ENCODE data around the gene INTS7. TPM values are rescaled to one million over a fixed set of nuclear protein-coding genes. Genes with fewer than 3 reads are reported as not detected.

Gene INTS7
- total RNA-seq, 2 experiments from 2014 or later, result 2.9 to 3.2 TPM

GRCh38 chr1:212009561-212009960, 25.8 kb downstream of the INTS7 start:
- Histone ChIP-seq H3K9me3 (ENCODE audit: control insufficient read depth in 1 of 2, insufficient read depth in 1 of 2, low read length in 2 of 2) (peaks cover 0 to under 1% of the 10 kb centered on the region in 2 experiments), H3K27ac (ENCODE audit: low read depth in 1 of 2, low read length in 2 of 2) (no peak overlapping the region), H3K4me3 (ENCODE audit: low read length) (no peak overlapping the region), H3K36me3 (ENCODE audit: insufficient read depth, low read length) (peaks cover 25% of the 10 kb centered on the region), H3K4me1 (ENCODE audit: insufficient read depth, low read length) (no peaks in the 10 kb centered on the region), H3K27me3 (ENCODE audit: control insufficient read depth in 1 of 2, insufficient read depth in 2 of 2, low read length in 2 of 2) (no peaks in the 10 kb centered on the region)
- Mint-ChIP-seq H3K4me1 (ENCODE audit: low read depth) (no peaks in the 10 kb centered on the region), H3K27me3 (no peaks in the 10 kb centered on the region), H3K36me3 (ENCODE audit: low read depth) (peaks cover 51% of the 10 kb centered on the region), H3K4me3 (no peak overlapping the region), H3K27ac (no peak overlapping the region), H3K9me3 (no peaks in the 10 kb centered on the region)
- intact Hi-C loops (cut with DNase I, micrococcal nuclease), result loop anchor here in 1 of 2 experiments (5.0 kb wide), 1 partner anchor 38 kb away; no protein-coding TSS in a partner anchor
- DNase-seq (no peak), ATAC-seq (ENCODE audit: poor library complexity) (no peak)
- POLR2A ChIA-PET, result interaction anchor here (1.2 kb wide), 1 partner anchor 26 kb away, joined by 5 read pairs; the partner anchor contains the start of genes DTL and INTS7
- TF ChIP-seq CTCF (IDR thresholded peaks at IDR 0.05), result no peak
- CTCF ChIA-PET, result interaction anchor here (1.9 to 2.0 kb wide), 2 partner anchors 26 to 447 kb away, joined by 7 read pairs; partner anchors contain the start of genes DTL and INTS7

DNA sequence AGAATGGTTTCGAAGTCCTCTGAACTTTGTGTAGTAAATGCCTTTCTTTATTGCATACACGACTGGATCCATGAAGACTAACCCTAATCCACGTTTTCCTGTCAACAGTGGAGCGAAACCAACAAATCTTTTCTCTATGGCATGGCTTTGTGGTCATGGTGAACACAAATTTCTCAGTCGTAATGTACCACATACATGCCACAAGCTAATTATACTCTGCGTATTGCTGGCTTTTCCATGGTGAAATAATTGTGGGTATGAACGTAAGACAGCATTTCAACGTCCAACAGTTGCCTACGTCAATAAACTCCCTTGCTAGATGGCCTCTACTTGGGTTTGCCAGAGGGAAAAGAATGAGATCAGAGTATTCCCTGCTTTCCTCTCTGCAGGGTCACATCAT, 27.5 kb downstream of the INTS7 start:
- no peak for TF ChIP-seq CTCF (IDR thresholded peaks at IDR 0.05)
- no peak overlapping the region for H3K27ac ChIP-seq (ENCODE audit: low read depth in 1 of 2, low read length in 2 of 2)
- H3K4me3 ChIP-seq (ENCODE audit: low read length), result no peak overlapping the region
- Mint-ChIP-seq H3K9me3 (no peaks in the 10 kb centered on the region), H3K4me1 (ENCODE audit: low read depth) (no peaks in the 10 kb centered on the region), H3K36me3 (ENCODE audit: low read depth) (peaks cover 56% of the 10 kb centered on the region), H3K4me3 (no peak overlapping the region), H3K27me3 (no peaks in the 10 kb centered on the region), H3K27ac (no peak overlapping the region)
- CTCF ChIA-PET, result no interaction called here
- intact Hi-C loops (cut with DNase I, micrococcal nuclease), result loop anchor here in 1 of 2 experiments (5.0 kb wide), 1 partner anchor 39 kb away; no protein-coding TSS in a partner anchor
- POLR2A ChIA-PET, result no interaction called here
- no peaks in the 10 kb centered on the region for H3K4me1 ChIP-seq (ENCODE audit: insufficient read depth, low read length)
- peaks cover 25% of the 10 kb centered on the region for H3K36me3 ChIP-seq (ENCODE audit: insufficient read depth, low read length)
- ATAC-seq (ENCODE audit: poor library complexity), result no peak
- H3K27me3 ChIP-seq (ENCODE audit: control insufficient read depth in 1 of 2, insufficient read depth in 2 of 2, low read length in 2 of 2), result no peaks in the 10 kb centered on the region
- H3K9me3 ChIP-seq (ENCODE audit: control insufficient read depth in 1 of 2, insufficient read depth in 1 of 2, low read length in 2 of 2), result no peaks in the 10 kb centered on the region
- DNase-seq, result no peak

- H3K27me3 Mint-ChIP-seq, result no peaks in the 10 kb centered on the region
- ChIA-PET CTCF (no interaction called here), POLR2A (no interaction called here)
- intact Hi-C loops (cut with DNase I, micrococcal nuclease), result loop anchor here in 1 of 2 experiments (5.0 kb wide), 1 partner anchor 40 kb away; no protein-coding TSS in a partner anchor
- H3K27ac Mint-ChIP-seq, result no peak overlapping the region
- DNase-seq, result no peak
- H3K9me3 ChIP-seq (ENCODE audit: control insufficient read depth in 1 of 2, insufficient read depth in 1 of 2, low read length in 2 of 2), result no peaks in the 10 kb centered on the region
- H3K4me3 ChIP-seq (ENCODE audit: low read length), result no peak overlapping the region
- H3K4me3 Mint-ChIP-seq, result no peak overlapping the region
- no peaks in the 10 kb centered on the region for H3K27me3 ChIP-seq (ENCODE audit: control insufficient read depth in 1 of 2, insufficient read depth in 2 of 2, low read length in 2 of 2)
- H3K4me1 Mint-ChIP-seq (ENCODE audit: low read depth), result no peaks in the 10 kb centered on the region
- peaks cover 25% of the 10 kb centered on the region for H3K36me3 ChIP-seq (ENCODE audit: insufficient read depth, low read length)
- no peak for ATAC-seq (ENCODE audit: poor library complexity)
- no peaks in the 10 kb centered on the region for H3K9me3 Mint-ChIP-seq
- H3K27ac ChIP-seq (ENCODE audit: low read depth in 1 of 2, low read length in 2 of 2), result no peak overlapping the region
- H3K36me3 Mint-ChIP-seq (ENCODE audit: low read depth), result peaks cover 63% of the 10 kb centered on the region
- H3K4me1 ChIP-seq (ENCODE audit: insufficient read depth, low read length), result no peaks in the 10 kb centered on the region
- no peak for TF ChIP-seq CTCF (IDR thresholded peaks at IDR 0.05)
These were observed 28.2 kb downstream of the INTS7 start for GRCh38 chr1:212007178-212007577.

Data from CD4-positive, alpha-beta T cell (primary cell).